HCT116 (cell line): Measurements from ENCODE around the gene CEP131.

Experiments used
- CBX3 ChIP-seq: IDR thresholded peaks from 2 replicates; pipeline ENCODE4 v1.6.1; 2012; ENCODE audit warnings: low read depth
- CEBPB ChIP-seq: IDR thresholded peaks from 2 replicates; pipeline ENCODE4 v1.6.1; 2012; ENCODE audit warnings: low read depth
- JUND ChIP-seq: IDR thresholded peaks from 2 replicates; pipeline ENCODE4 v1.6.1; 2012
- POLR2A ChIP-seq: IDR thresholded peaks from 2 replicates; pipeline ENCODE4 v1.7.0; 2011; ENCODE audit warnings: borderline replicate concordance; ENCODE audit not compliant: insufficient read depth, insufficient read length; ENCODE audit errors: extremely low read depth
- SRF ChIP-seq: IDR thresholded peaks from 2 replicates; pipeline ENCODE4 v1.6.1; 2012; ENCODE audit warnings: low read depth
- TF ChIP-seq, protein P1 (sequence below): IDR thresholded peaks from 2 replicates; pipeline ENCODE4 v1.6.1; 2012; ENCODE audit warnings: low read depth
- TF ChIP-seq, protein P2 (sequence below), 3 experiments: fragments of 200-600 bp in 1 of 3; sonication (generic) in 1 of 3; IDR thresholded peaks in 2 of 3; conservative IDR thresholded peaks in 1 of 3; 2 replicates each; pipeline ENCODE4 v1.5.1; 2012 to 2017; ENCODE audit warnings: low read depth in 2 of 3, low read length in 2 of 3, antibody characterized with exemption in 1 of 3, borderline replicate concordance in 1 of 3, control low read depth in 1 of 3, mild to moderate bottlenecking in 1 of 3, mixed read lengths in 1 of 3, mixed run types in 1 of 3, moderate library complexity in 1 of 3; ENCODE audit not compliant: insufficient read depth in 1 of 3
- TF ChIP-seq, protein P3 (sequence below): IDR thresholded peaks from 2 replicates; pipeline ENCODE4 v1.6.1; 2011; ENCODE audit warnings: mild to moderate bottlenecking, low read length, moderate library complexity; ENCODE audit not compliant: insufficient replicate concordance; ENCODE audit errors: extremely low read depth

GRCh38 chr17:81238490-81238814 is 15.7 kb upstream of the CEP131 start:
- TF ChIP-seq, protein P1, sequence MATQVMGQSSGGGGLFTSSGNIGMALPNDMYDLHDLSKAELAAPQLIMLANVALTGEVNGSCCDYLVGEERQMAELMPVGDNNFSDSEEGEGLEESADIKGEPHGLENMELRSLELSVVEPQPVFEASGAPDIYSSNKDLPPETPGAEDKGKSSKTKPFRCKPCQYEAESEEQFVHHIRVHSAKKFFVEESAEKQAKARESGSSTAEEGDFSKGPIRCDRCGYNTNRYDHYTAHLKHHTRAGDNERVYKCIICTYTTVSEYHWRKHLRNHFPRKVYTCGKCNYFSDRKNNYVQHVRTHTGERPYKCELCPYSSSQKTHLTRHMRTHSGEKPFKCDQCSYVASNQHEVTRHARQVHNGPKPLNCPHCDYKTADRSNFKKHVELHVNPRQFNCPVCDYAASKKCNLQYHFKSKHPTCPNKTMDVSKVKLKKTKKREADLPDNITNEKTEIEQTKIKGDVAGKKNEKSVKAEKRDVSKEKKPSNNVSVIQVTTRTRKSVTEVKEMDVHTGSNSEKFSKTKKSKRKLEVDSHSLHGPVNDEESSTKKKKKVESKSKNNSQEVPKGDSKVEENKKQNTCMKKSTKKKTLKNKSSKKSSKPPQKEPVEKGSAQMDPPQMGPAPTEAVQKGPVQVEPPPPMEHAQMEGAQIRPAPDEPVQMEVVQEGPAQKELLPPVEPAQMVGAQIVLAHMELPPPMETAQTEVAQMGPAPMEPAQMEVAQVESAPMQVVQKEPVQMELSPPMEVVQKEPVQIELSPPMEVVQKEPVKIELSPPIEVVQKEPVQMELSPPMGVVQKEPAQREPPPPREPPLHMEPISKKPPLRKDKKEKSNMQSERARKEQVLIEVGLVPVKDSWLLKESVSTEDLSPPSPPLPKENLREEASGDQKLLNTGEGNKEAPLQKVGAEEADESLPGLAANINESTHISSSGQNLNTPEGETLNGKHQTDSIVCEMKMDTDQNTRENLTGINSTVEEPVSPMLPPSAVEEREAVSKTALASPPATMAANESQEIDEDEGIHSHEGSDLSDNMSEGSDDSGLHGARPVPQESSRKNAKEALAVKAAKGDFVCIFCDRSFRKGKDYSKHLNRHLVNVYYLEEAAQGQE = no peak
- TF ChIP-seq SRF (no peak), JUND (no peak), CEBPB (no peak), CBX3 (no peak), POLR2A (no peak)
- TF ChIP-seq, protein P2, sequence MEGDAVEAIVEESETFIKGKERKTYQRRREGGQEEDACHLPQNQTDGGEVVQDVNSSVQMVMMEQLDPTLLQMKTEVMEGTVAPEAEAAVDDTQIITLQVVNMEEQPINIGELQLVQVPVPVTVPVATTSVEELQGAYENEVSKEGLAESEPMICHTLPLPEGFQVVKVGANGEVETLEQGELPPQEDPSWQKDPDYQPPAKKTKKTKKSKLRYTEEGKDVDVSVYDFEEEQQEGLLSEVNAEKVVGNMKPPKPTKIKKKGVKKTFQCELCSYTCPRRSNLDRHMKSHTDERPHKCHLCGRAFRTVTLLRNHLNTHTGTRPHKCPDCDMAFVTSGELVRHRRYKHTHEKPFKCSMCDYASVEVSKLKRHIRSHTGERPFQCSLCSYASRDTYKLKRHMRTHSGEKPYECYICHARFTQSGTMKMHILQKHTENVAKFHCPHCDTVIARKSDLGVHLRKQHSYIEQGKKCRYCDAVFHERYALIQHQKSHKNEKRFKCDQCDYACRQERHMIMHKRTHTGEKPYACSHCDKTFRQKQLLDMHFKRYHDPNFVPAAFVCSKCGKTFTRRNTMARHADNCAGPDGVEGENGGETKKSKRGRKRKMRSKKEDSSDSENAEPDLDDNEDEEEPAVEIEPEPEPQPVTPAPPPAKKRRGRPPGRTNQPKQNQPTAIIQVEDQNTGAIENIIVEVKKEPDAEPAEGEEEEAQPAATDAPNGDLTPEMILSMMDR (IDR thresholded peaks at IDR 0.05 in 2 of 3, conservative IDR thresholded peaks at IDR 0.05 in 1 of 3; ENCODE audit: borderline replicate concordance in 1 of 3, insufficient read depth in 1 of 3, low read depth in 2 of 3, low read length in 2 of 3) = no peak
- TF ChIP-seq, protein P3, sequence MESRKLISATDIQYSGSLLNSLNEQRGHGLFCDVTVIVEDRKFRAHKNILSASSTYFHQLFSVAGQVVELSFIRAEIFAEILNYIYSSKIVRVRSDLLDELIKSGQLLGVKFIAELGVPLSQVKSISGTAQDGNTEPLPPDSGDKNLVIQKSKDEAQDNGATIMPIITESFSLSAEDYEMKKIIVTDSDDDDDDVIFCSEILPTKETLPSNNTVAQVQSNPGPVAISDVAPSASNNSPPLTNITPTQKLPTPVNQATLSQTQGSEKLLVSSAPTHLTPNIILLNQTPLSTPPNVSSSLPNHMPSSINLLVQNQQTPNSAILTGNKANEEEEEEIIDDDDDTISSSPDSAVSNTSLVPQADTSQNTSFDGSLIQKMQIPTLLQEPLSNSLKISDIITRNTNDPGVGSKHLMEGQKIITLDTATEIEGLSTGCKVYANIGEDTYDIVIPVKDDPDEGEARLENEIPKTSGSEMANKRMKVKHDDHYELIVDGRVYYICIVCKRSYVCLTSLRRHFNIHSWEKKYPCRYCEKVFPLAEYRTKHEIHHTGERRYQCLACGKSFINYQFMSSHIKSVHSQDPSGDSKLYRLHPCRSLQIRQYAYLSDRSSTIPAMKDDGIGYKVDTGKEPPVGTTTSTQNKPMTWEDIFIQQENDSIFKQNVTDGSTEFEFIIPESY = no peak
